Activated T-cell treated with anti-CD3 and anti-CD28 coated beads, Interleukin-2, amount 50 U/mL, for 4 hours (primary cell): ENCODE results near the gene XKR8. TPM values are rescaled to one million over a fixed set of nuclear protein-coding genes. Genes with fewer than 3 reads are reported as not detected.
"Not testable (repeated sequence)": the region's sequence is repeated elsewhere in the genome, so short reads cannot be mapped to it uniquely, and the experiment has no call there.

ENCODE experiments used
- ATAC-seq, 2 donors: fragments of 200-7000 bp; cut with Tn5 transposase; one replicate each; pipeline ENCODE4 v1.10.0; 2021
- DNase-seq: peaks from one replicate; pipeline ENCODE4 v3.0.0-alpha.2; 2020
- H3K27me3 Mint-ChIP-seq: one replicate; pipeline ENCODE4 v1.8.0; 2021; ENCODE audit warnings: low read depth, mixed read lengths
- H3K36me3 Mint-ChIP-seq: one replicate; pipeline ENCODE4 v1.8.0; 2022; ENCODE audit warnings: mixed read lengths; ENCODE audit not compliant: insufficient read depth
- H3K4me1 Mint-ChIP-seq: one replicate; pipeline ENCODE4 v1.8.0; 2021; ENCODE audit warnings: low read depth, mixed read lengths
- H3K4me3 Mint-ChIP-seq: one replicate; pipeline ENCODE4 v1.8.0; 2021; ENCODE audit warnings: mild to moderate bottlenecking, moderate library complexity, mixed read lengths
- H3K9me3 Mint-ChIP-seq: one replicate; pipeline ENCODE4 v1.8.0; 2021; ENCODE audit warnings: mixed read lengths
- total RNA-seq, 3 donors: library from RNA; stranded (reverse); gene quantifications; one replicate each; pipeline ENCODE4 v1.2.1, GENCODE V29; 2021

The XKR8 gene
- total RNA-seq, 3 donors from 2014 or later = 6.8 to 8.3 (median 7.0) TPM

GRCh38 chr1:27990920-27991537, 31.3 kb downstream of the XKR8 start:
- Mint-ChIP-seq H3K27me3 (no peaks in the 10 kb centered on the region), H3K4me1 (peaks cover 39% of the 10 kb centered on the region), H3K36me3 (peaks cover 46% of the 10 kb centered on the region), H3K4me3 (no peak overlapping the region), H3K9me3 (no peaks in the 10 kb centered on the region)
- DNase-seq (no peak), ATAC-seq (no peak)

GRCh38 chr1:27992276-27992675, 32.5 kb downstream of the XKR8 start:
- Mint-ChIP-seq H3K36me3 (peaks cover 49% of the 10 kb centered on the region), H3K4me1 (peaks cover 36% of the 10 kb centered on the region), H3K4me3 (no peak overlapping the region), H3K27me3 (no peaks in the 10 kb centered on the region), H3K9me3 (no peaks in the 10 kb centered on the region)
- peak; percentile 76 to 77 for ATAC-seq
- peak; percentile 41 for DNase-seq

DNA sequence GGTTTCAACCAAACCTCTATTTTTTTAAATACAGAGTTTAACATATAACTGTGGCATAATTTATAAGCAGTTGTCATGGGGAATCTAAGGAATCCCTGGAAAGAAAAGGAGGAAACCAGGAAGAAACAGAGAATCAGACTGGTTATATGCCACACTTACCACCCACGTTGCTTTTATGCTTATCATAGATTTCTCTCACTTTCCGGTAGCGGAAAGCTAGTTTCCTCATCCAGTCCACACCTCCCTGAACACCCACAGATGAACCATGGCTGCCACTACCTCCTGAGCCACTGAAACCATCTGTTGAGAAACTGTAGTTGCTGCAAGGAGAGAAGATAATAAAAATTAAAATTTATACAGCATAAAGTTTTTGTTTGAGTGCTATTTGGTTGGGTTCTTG, 33.5 kb downstream of the XKR8 start:
- H3K4me1 Mint-ChIP-seq = peaks cover 33% of the 10 kb centered on the region
- H3K4me3 Mint-ChIP-seq = no peak overlapping the region
- no peaks in the 10 kb centered on the region for H3K27me3 Mint-ChIP-seq
- no peak for DNase-seq
- peaks cover 53% of the 10 kb centered on the region for H3K36me3 Mint-ChIP-seq
- no peaks in the 10 kb centered on the region for H3K9me3 Mint-ChIP-seq
- peak in 1 of 2 donors; percentile 61 for ATAC-seq

- Mint-ChIP-seq H3K4me3 (no peak overlapping the region), H3K9me3 (no peaks in the 10 kb centered on the region), H3K4me1 (peaks cover 33% of the 10 kb centered on the region), H3K27me3 (no peaks in the 10 kb centered on the region), H3K36me3 (peaks cover 50% of the 10 kb centered on the region)
- ATAC-seq (no peak), DNase-seq (no peak)
These were observed 34.3 kb downstream of the XKR8 start for GRCh38 chr1:27994060-27994459.

GRCh38 chr1:27994526-27994925, 34.8 kb downstream of the XKR8 start:
- Mint-ChIP-seq H3K36me3 (peaks cover 50% of the 10 kb centered on the region), H3K4me1 (peaks cover 33% of the 10 kb centered on the region)
- ATAC-seq, H3K27me3 Mint-ChIP-seq, DNase-seq, H3K4me3 Mint-ChIP-seq, H3K9me3 Mint-ChIP-seq: not testable (repeated sequence)

DNA sequence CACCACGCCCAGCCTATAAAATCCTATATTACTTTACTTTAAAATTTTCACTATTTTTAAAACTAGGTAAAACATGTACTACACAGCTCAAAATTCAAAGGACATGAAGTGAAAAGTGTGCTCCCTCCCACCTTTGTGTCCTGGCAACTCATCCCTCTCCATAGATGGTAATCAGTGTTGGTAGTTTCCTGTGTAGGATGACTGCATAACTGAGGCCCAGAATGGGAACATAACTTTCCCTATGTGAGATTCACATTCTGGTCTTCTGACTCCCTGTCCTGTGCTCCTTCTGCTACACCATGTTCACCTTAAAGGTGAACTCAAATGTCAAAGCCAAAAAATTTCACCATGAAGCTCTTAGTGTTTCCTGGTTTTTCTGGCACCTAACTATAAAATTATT, 39.3 kb downstream of the XKR8 start:
- peaks cover 33% of the 10 kb centered on the region for H3K36me3 Mint-ChIP-seq

GRCh38 chr1:28002600-28002999, 42.8 kb downstream of the XKR8 start:
- H3K36me3 Mint-ChIP-seq = peaks cover 28% of the 10 kb centered on the region
- no peak for ATAC-seq
- no peaks in the 10 kb centered on the region for H3K4me1 Mint-ChIP-seq

More for the DNA sequence above, 39.3 kb downstream of the XKR8 start:
- peaks cover 2% of the 10 kb centered on the region for H3K4me1 Mint-ChIP-seq
- ATAC-seq (no peak), DNase-seq (no peak)
- no peaks in the 10 kb centered on the region for H3K9me3 Mint-ChIP-seq
- H3K4me3 Mint-ChIP-seq = no peak overlapping the region
- no peaks in the 10 kb centered on the region for H3K27me3 Mint-ChIP-seq

DNA sequence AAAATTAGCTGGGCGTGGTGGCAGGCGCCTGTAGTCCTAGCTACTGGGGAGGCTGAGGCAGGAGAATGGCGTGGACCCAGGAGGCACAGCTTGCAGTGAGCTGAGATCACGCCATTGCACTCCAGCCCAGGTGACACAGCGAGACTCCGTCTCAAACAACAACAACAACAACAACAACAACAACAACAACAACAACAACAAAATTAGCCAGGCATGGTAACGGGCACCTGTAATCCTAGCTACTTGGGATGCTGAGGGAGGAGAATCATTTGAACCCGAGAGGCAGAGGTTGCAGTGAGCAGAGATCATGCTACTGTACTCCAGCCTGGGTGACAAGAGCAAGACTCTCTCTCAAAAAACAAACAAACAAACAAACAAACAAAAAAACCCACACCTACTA, 43.3 kb downstream of the XKR8 start:
- H3K27me3 Mint-ChIP-seq, DNase-seq, H3K9me3 Mint-ChIP-seq, ATAC-seq, H3K4me3 Mint-ChIP-seq, H3K4me1 Mint-ChIP-seq: not testable (repeated sequence)
- H3K36me3 Mint-ChIP-seq = peaks cover 23% of the 10 kb centered on the region

More at GRCh38 chr1:28002600-28002999, 42.8 kb downstream of the XKR8 start:
- Mint-ChIP-seq H3K4me3 (no peak overlapping the region), H3K9me3 (no peaks in the 10 kb centered on the region), H3K27me3 (no peaks in the 10 kb centered on the region)
- no peak for DNase-seq

DNA sequence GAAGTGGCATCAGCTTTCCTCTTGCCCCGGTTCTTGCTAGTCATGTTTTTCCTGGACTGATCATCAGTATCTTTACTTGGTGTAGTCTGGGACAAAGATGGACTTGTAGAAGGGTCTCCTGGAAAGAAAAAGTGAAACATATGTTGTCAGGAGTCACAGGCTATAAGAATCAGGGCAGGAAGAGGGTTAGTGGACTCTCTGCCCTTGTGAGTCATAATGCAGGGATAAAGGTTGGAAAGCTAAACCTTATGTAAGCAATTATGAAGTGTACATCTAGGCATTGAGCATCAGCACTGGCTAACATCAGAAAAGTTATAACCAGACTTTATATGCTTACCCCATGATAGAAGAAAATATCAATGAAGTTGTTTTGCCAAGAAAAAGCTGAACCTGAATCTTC, 51.2 kb downstream of the XKR8 start:
- no peaks in the 10 kb centered on the region for H3K27me3 Mint-ChIP-seq
- H3K9me3 Mint-ChIP-seq = no peaks in the 10 kb centered on the region
- ATAC-seq (no peak), DNase-seq (no peak)
- H3K4me1 Mint-ChIP-seq = no peaks in the 10 kb centered on the region
- peaks cover 30% of the 10 kb centered on the region for H3K36me3 Mint-ChIP-seq
- H3K4me3 Mint-ChIP-seq = no peak overlapping the region

Other genes starting within 250 kb of the XKR8 start
- gene FAM76A, start 234.0 kb upstream of the XKR8 start, total RNA-seq = 10 to 100 TPM; 10.3 to 13.0 (median 11.0) TPM
- gene STX12, start 186.8 kb upstream of the XKR8 start, total RNA-seq = 10 to 100 TPM; 18.5 to 27.2 (median 25.2) TPM
- 10 to 100 TPM; 67.7 to 82.5 (median 75.9) TPM for gene PPP1R8, start 129.2 kb upstream of the XKR8 start, total RNA-seq
- 10 to 100 TPM in 1 of 3 donors, 1 to 10 TPM in 2; 7.5 to 14.2 (median 9.9) TPM for gene THEMIS2, start 87.4 kb upstream of the XKR8 start, total RNA-seq
- 100 to 1,000 TPM; 126 to 136 (median 130) TPM for gene RPA2, start 45.4 kb upstream of the XKR8 start, total RNA-seq
- under 1 TPM; 0.16 to 0.43 (median 0.22) TPM for gene SMPDL3B, start 25.0 kb upstream of the XKR8 start, total RNA-seq
- gene EYA3, start 128.6 kb downstream of the XKR8 start, total RNA-seq = 10 to 100 TPM; 26.6 to 29.6 (median 28.1) TPM
- 1 to 10 TPM in 2 of 3 donors, under 1 TPM in 1; 0.96 to 3.4 (median 1.3) TPM for gene PTAFR, start 216.7 kb downstream of the XKR8 start, total RNA-seq